ENCODE data around the gene HTR1B. TPM values are rescaled to one million over a fixed set of nuclear protein-coding genes. Genes with fewer than 3 reads are reported as not detected.

HTR1B gene
- total RNA-seq, 1 donor from 2014 or later: 1.2 TPM

DNA sequence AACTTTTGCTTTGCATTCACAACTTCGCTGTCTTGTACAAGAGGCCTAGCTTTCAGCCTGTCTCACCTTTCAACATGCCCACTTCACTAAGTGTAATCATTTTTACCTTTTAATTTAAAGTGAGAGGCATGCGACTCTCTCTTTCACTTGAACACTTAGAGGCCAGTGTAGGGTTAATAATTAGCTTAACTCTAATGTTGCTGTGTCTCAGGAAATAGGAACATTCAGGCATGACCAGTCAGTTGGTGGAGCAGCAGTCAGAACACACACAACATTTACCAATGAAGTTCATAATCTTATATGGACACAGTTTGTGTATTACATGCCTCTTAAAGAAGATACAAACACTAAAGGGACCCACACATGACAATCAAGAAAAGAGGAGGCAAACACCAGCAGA lies 47.6 kb downstream of the HTR1B start:
- TF ChIP-seq, protein P1, sequence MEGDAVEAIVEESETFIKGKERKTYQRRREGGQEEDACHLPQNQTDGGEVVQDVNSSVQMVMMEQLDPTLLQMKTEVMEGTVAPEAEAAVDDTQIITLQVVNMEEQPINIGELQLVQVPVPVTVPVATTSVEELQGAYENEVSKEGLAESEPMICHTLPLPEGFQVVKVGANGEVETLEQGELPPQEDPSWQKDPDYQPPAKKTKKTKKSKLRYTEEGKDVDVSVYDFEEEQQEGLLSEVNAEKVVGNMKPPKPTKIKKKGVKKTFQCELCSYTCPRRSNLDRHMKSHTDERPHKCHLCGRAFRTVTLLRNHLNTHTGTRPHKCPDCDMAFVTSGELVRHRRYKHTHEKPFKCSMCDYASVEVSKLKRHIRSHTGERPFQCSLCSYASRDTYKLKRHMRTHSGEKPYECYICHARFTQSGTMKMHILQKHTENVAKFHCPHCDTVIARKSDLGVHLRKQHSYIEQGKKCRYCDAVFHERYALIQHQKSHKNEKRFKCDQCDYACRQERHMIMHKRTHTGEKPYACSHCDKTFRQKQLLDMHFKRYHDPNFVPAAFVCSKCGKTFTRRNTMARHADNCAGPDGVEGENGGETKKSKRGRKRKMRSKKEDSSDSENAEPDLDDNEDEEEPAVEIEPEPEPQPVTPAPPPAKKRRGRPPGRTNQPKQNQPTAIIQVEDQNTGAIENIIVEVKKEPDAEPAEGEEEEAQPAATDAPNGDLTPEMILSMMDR (IDR thresholded peaks at IDR 0.05; ENCODE audit: insufficient read depth, low read depth, low read length): no peak
- TF ChIP-seq EZH2 (IDR thresholded peaks at IDR 0.05; ENCODE audit: insufficient read depth, low read length): no peak
- Histone ChIP-seq H3K9me3 (ENCODE audit: insufficient read depth, low read depth, low read length) (no peaks in the 10 kb centered on the region), H3K27me3 (ENCODE audit: insufficient read depth, low read length) (no peaks in the 10 kb centered on the region), H3K79me2 (ENCODE audit: insufficient read depth, low read length) (no peaks in the 10 kb centered on the region), H3K9ac (ENCODE audit: low read length) (no peak overlapping the region), H3K27ac (ENCODE audit: low read depth, low read length) (no peak overlapping the region), H3K4me2 (ENCODE audit: low read length) (no peak overlapping the region), H3K4me3 (ENCODE audit: insufficient read depth, low read depth, low read length) (no peak overlapping the region), H3K36me3 (ENCODE audit: insufficient read depth, low read length) (no peaks in the 10 kb centered on the region), H2AFZ (ENCODE audit: low read depth, low read length) (no peak overlapping the region), H4K20me1 (ENCODE audit: insufficient read depth, low read length) (no peaks in the 10 kb centered on the region), H3K4me1 (ENCODE audit: insufficient read depth, low read length) (no peaks in the 10 kb centered on the region)
- Mint-ChIP-seq H3K4me3 (ENCODE audit: unreplicated experiment) (no peak overlapping the region), H3K9me3 (ENCODE audit: unreplicated experiment) (no peaks in the 10 kb centered on the region), H3K4me1 (ENCODE audit: low read depth, unreplicated experiment) (no peaks in the 10 kb centered on the region), H3K36me3 (ENCODE audit: low read depth, unreplicated experiment) (no peaks in the 10 kb centered on the region), H3K27ac (ENCODE audit: unreplicated experiment) (no peak overlapping the region), H3K27me3 (ENCODE audit: low read depth, unreplicated experiment) (no peaks in the 10 kb centered on the region)
- DNase-seq (ENCODE audit: low read depth): no peak
- no peak for FAIRE-seq

Other genes starting within 250 kb of the HTR1B start
- gene MEI4, start 189.5 kb upstream of the HTR1B start, total RNA-seq: 0.54 and 0.58 TPM in 2 replicates